Measurements from ENCODE around the gene UGT2B28.
"Not testable (repeated sequence)": the region's sequence is repeated elsewhere in the genome, so short reads cannot be mapped to it uniquely, and the experiment has no call there.

DNA sequence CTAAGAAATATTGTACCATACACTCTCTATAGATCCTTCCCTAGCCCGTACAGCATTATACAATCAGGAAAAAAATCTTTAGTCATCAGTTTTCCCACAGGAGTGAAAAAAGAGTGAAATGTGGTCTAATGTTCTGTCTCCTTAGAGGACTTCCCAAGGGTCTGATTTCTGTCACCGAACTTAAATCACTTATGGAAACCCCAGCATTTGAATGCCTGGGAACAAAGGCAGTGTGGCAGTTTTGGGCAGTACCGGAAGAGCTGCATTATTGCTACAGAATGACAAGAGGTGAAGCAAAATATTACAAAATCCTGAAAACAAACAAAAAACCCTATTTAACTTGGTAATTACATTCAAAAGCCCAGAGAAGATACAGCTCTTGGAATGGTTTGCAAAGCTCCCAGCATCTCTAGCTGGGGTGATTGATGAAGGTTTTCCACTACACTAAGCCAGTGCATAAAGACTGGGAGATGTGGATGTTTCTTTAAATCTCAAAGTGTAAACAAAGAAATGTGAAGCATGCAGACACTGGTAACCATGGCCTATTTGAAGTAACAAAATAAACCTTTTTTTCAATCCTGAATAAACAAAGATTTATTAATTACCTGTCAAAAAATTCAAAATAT, 27.0 kb upstream of the UGT2B28 start:
- TF ChIP-seq, protein P1, sequence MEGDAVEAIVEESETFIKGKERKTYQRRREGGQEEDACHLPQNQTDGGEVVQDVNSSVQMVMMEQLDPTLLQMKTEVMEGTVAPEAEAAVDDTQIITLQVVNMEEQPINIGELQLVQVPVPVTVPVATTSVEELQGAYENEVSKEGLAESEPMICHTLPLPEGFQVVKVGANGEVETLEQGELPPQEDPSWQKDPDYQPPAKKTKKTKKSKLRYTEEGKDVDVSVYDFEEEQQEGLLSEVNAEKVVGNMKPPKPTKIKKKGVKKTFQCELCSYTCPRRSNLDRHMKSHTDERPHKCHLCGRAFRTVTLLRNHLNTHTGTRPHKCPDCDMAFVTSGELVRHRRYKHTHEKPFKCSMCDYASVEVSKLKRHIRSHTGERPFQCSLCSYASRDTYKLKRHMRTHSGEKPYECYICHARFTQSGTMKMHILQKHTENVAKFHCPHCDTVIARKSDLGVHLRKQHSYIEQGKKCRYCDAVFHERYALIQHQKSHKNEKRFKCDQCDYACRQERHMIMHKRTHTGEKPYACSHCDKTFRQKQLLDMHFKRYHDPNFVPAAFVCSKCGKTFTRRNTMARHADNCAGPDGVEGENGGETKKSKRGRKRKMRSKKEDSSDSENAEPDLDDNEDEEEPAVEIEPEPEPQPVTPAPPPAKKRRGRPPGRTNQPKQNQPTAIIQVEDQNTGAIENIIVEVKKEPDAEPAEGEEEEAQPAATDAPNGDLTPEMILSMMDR (IDR thresholded peaks at IDR 0.05): not testable (repeated sequence)
- not testable (repeated sequence) for TF ChIP-seq ZFX (IDR thresholded peaks at IDR 0.05; ENCODE audit: borderline replicate concordance)

Data from 22Rv1 (cell line).